H9 (cell line): ENCODE measurements around the gene QARS1. TPM values are rescaled to one million over a fixed set of nuclear protein-coding genes. Genes with fewer than 3 reads are reported as not detected.
A peak's percentile ranks its signal among the peaks of the same experiment; 100 is the strongest.

ENCODE experiments used
- DNase-seq: peaks from one replicate; pipeline ENCODE4 v3.0.0-alpha.2; 2017
- H2AFZ ChIP-seq: one replicate; pipeline ENCODE4 v1.6.1; 2013; ENCODE audit warnings: mild to moderate bottlenecking, low read length, control low read depth, moderate library complexity
- H2AK5ac ChIP-seq: 2 replicates; pipeline ENCODE4 v1.6.1; 2013; ENCODE audit warnings: low read length, control low read depth, mixed read lengths; ENCODE audit not compliant: insufficient read length
- H2BK120ac ChIP-seq: one replicate; pipeline ENCODE4 v1.6.1; 2013; ENCODE audit warnings: low read depth, mild to moderate bottlenecking, low read length, control low read depth, inconsistent platforms; ENCODE audit not compliant: poor library complexity, severe bottlenecking
- H2BK12ac ChIP-seq: 2 replicates; pipeline ENCODE4 v1.6.1; 2013; ENCODE audit warnings: low read length, control low read depth, mixed read lengths, low read depth; ENCODE audit not compliant: insufficient read length
- H2BK15ac ChIP-seq: 2 replicates; pipeline ENCODE4 v1.6.1; 2013; ENCODE audit warnings: low read depth, low read length, control low read depth
- H2BK20ac ChIP-seq: one replicate; pipeline ENCODE4 v1.6.1; 2013; ENCODE audit warnings: low read depth, mild to moderate bottlenecking, low read length, control low read depth, inconsistent platforms; ENCODE audit not compliant: poor library complexity, severe bottlenecking
- H2BK5ac ChIP-seq: 2 replicates; pipeline ENCODE4 v1.6.1; 2013; ENCODE audit warnings: low read length, control low read depth, mixed read lengths; ENCODE audit not compliant: insufficient read length
- H3K14ac ChIP-seq: 2 replicates; pipeline ENCODE4 v1.6.1; 2013; ENCODE audit warnings: low read length, control low read depth; ENCODE audit not compliant: insufficient read depth
- H3K18ac ChIP-seq: 2 replicates; pipeline ENCODE4 v1.6.1; 2013; ENCODE audit warnings: low read depth, mild to moderate bottlenecking, mixed read lengths, low read length, control low read depth; ENCODE audit not compliant: insufficient read length
- H3K23ac ChIP-seq: 2 replicates; pipeline ENCODE4 v1.6.1; 2013; ENCODE audit warnings: low read length, control low read depth, mixed read lengths, low read depth; ENCODE audit not compliant: insufficient read length
- H3K23me2 ChIP-seq: 2 replicates; pipeline ENCODE4 v1.6.1; 2013; ENCODE audit warnings: low read depth, mild to moderate bottlenecking, mixed read lengths, low read length, control low read depth; ENCODE audit not compliant: insufficient read length, poor library complexity, severe bottlenecking
- H3K27ac ChIP-seq: 2 replicates; pipeline ENCODE4 v1.5.1; 2013; ENCODE audit warnings: low read length, control low read depth, mixed read lengths, low read depth; ENCODE audit not compliant: insufficient read length
- H3K27me3 ChIP-seq: 2 replicates; pipeline ENCODE4 v1.6.1; 2013; ENCODE audit warnings: low read length, control low read depth, inconsistent platforms; ENCODE audit not compliant: insufficient read depth
- H3K4ac ChIP-seq: 2 replicates; pipeline ENCODE4 v1.6.1; 2013; ENCODE audit warnings: low read depth, mild to moderate bottlenecking, control low read depth, inconsistent platforms, low read length, moderate library complexity
- H3K4me1 ChIP-seq: 2 replicates; pipeline ENCODE4 v1.6.1; 2013; ENCODE audit warnings: low read length, control low read depth, inconsistent platforms; ENCODE audit not compliant: insufficient read depth
- H3K4me2 ChIP-seq: 2 replicates; pipeline ENCODE4 v1.6.1; 2013; ENCODE audit warnings: low read length, control low read depth, mixed read lengths; ENCODE audit not compliant: insufficient read length, insufficient read depth
- H3K56ac ChIP-seq: 2 replicates; pipeline ENCODE4 v1.6.1; 2013; ENCODE audit warnings: low read depth, mild to moderate bottlenecking, mixed read lengths, low read length, control low read depth; ENCODE audit not compliant: insufficient read length
- H3K79me1 ChIP-seq: 2 replicates; pipeline ENCODE4 v1.6.1; 2013; ENCODE audit warnings: low read depth, mild to moderate bottlenecking, moderate library complexity, low read length, control low read depth, inconsistent platforms; ENCODE audit not compliant: insufficient read depth, poor library complexity, severe bottlenecking
- H3K79me2 ChIP-seq: 2 replicates; pipeline ENCODE4 v1.6.1; 2013; ENCODE audit warnings: low read length, control low read depth, inconsistent platforms; ENCODE audit not compliant: insufficient read depth
- H3K9ac ChIP-seq: 2 replicates; pipeline ENCODE4 v1.6.1; 2013; ENCODE audit warnings: low read length, control low read depth, mixed read lengths; ENCODE audit not compliant: insufficient read length; ENCODE audit errors: extremely low read depth
- H3K9me3 ChIP-seq: one replicate; pipeline ENCODE4 v1.6.1; 2013; ENCODE audit warnings: low read depth, low read length, inconsistent platforms; ENCODE audit not compliant: control insufficient read depth
- H3T11ph ChIP-seq: one replicate; pipeline ENCODE4 v1.6.1; 2013; ENCODE audit warnings: mild to moderate bottlenecking, low read length, control low read depth, inconsistent platforms
- H4K20me1 ChIP-seq: one replicate; pipeline ENCODE4 v1.6.1; 2013; ENCODE audit not compliant: control insufficient read depth, insufficient read length, insufficient read depth
- H4K5ac ChIP-seq: 2 replicates; pipeline ENCODE4 v1.6.1; 2013; ENCODE audit warnings: low read depth, mild to moderate bottlenecking, mixed read lengths, low read length, control low read depth; ENCODE audit not compliant: insufficient read length
- H4K8ac ChIP-seq: replicated peaks from 2 replicates; pipeline ENCODE4 v1.6.1; 2013; ENCODE audit warnings: low read length, control low read depth, mixed read lengths, low read depth; ENCODE audit not compliant: insufficient read length
- H4K91ac ChIP-seq: 2 replicates; pipeline ENCODE4 v1.6.1; 2013; ENCODE audit warnings: low read depth, mild to moderate bottlenecking, moderate library complexity, mixed read lengths, low read length, control low read depth; ENCODE audit not compliant: insufficient read length
- H3K27ac Mint-ChIP-seq, 3 experiments: 2 replicates in 2 of 3; 3 replicates in 1 of 3; pipeline ENCODE4 v1.8.0; 2020 to 2021; ENCODE audit warnings: mixed read lengths in 3 of 3, mild to moderate bottlenecking in 1 of 3, moderate library complexity in 1 of 3
- H3K27me3 Mint-ChIP-seq: 2 replicates; pipeline ENCODE4 v1.8.0; 2021; ENCODE audit warnings: low read depth, mild to moderate bottlenecking, moderate library complexity, mixed read lengths
- H3K36me3 Mint-ChIP-seq, 3 experiments: 2 replicates in 2 of 3; 3 replicates in 1 of 3; pipeline ENCODE4 v1.8.0; 2020 to 2021; ENCODE audit warnings: low read depth in 3 of 3, mixed read lengths in 3 of 3; ENCODE audit not compliant: insufficient read depth in 1 of 3
- H3K4me1 Mint-ChIP-seq, 2 experiments: 2 replicates each; pipeline ENCODE4 v1.8.0; 2020; ENCODE audit warnings: mixed read lengths in 2 of 2
- H3K4me3 Mint-ChIP-seq, 2 experiments: 2 replicates in 1 of 2; 3 replicates in 1 of 2; pipeline ENCODE4 v1.8.0; 2020 to 2021; ENCODE audit warnings: mild to moderate bottlenecking in 2 of 2, mixed read lengths in 2 of 2, moderate library complexity in 1 of 2
- H3K9me3 Mint-ChIP-seq, 2 experiments: 2 replicates in 1 of 2; 3 replicates in 1 of 2; pipeline ENCODE4 v1.8.0; 2020; ENCODE audit warnings: mild to moderate bottlenecking in 2 of 2, mixed read lengths in 2 of 2, moderate library complexity in 1 of 2
- CTCF ChIP-seq: fragments of 200-600 bp; sonication (generic); conservative IDR thresholded peaks from 3 replicates; pipeline ENCODE4 v1.8.0; 2021; ENCODE audit warnings: antibody characterized with exemption, mild to moderate bottlenecking
- WGBS: extraction: QIAGEN DNeasy Blood & Tissue Kit; methylation state at CpG from one replicate; pipeline ENCODE4 v1.1.7; 2013; ENCODE audit warnings: missing lambda C conversion rate, low lambda C conversion rate, mixed read lengths; ENCODE audit not compliant: insufficient read length; ENCODE audit errors: extremely low coverage; 5-methylcytosine and 5-hydroxymethylcytosine counted together
- total RNA-seq: library from RNA; stranded (reverse); gene quantifications from 2 replicates; pipeline ENCODE4 v1.2.1, GENCODE V29; 2021

QARS1 gene
- total RNA-seq, 1 experiment from 2014 or later = 390 TPM

- Histone ChIP-seq H3K56ac (no peak overlapping the region), H3K79me1 (no peaks in the 10 kb centered on the region), H3K18ac (no peak overlapping the region), H3K9me3 (no peaks in the 10 kb centered on the region), H2BK20ac (no peak overlapping the region), H3K4me1 (no peaks in the 10 kb centered on the region), H2BK15ac (no peak overlapping the region), H4K91ac (no peak overlapping the region), H4K8ac (no peak overlapping the region), H4K20me1 (no peaks in the 10 kb centered on the region), H3K4ac (no peak overlapping the region), H2BK5ac (no peak overlapping the region), H3K14ac (no peak overlapping the region), H4K5ac (no peak overlapping the region), H3K27ac (no peak overlapping the region), H3K79me2 (no peaks in the 10 kb centered on the region), H3T11ph (no peak overlapping the region), H2AFZ (no peak overlapping the region), H3K23me2 (peaks cover 2% of the 10 kb centered on the region), H2BK120ac (no peak overlapping the region), H3K23ac (no peak overlapping the region), H3K4me2 (no peak overlapping the region), H2AK5ac (no peak overlapping the region), H2BK12ac (no peak overlapping the region), H3K27me3 (no peaks in the 10 kb centered on the region; the same call in 1 of the 2 replicates), H3K9ac (no peak overlapping the region)
- H3K36me3 Mint-ChIP-seq = no peaks in the 10 kb centered on the region
- no CpG with 5 or more reads among the region's 3 CpGs for whole genome bisulfite sequencing
- DNase-seq = no peak
- no peak overlapping the region for H3K4me3 Mint-ChIP-seq
- H3K4me1 Mint-ChIP-seq = peaks cover 6 to 10% of the 10 kb centered on the region in 2 experiments
- no peak for TF ChIP-seq CTCF
- H3K27ac Mint-ChIP-seq = 0 out of 7 replicates have a peak overlapping the region, but pooled peaks of 1 of the 3 experiments have one; percentile 25
- peaks cover 41% of the 10 kb centered on the region for H3K27me3 Mint-ChIP-seq
- H3K9me3 Mint-ChIP-seq = no peaks in the 10 kb centered on the region
Observed at GRCh38 chr3:49153349-49153912, 48.9 kb upstream of the QARS1 start.
